GM21723 (cell line): ENCODE results near the gene DEPDC1B.
"Not testable (repeated sequence)": the region's sequence is repeated elsewhere in the genome, so short reads cannot be mapped to it uniquely, and the experiment has no call there.

Experiments
- ATAC-seq: cut with Tn5 transposase; IDR thresholded peaks from one replicate; pipeline ENCODE4 v1.9.1; 2021; ENCODE audit warnings: mild to moderate bottlenecking, moderate library complexity; ENCODE audit not compliant: unreplicated experiment

DEPDC1B gene

GRCh38 chr5:60699288-60699608 lies 718 bp downstream of the DEPDC1B start:
- no peak for ATAC-seq

- ATAC-seq, result no peak
Measured at GRCh38 chr5:60698336-60698735, 1.6 kb downstream of the DEPDC1B start.

GRCh38 chr5:60690326-60690725 lies 9.6 kb downstream of the DEPDC1B start:
- ATAC-seq, result no peak

GRCh38 chr5:60688980-60689379 lies 11.0 kb downstream of the DEPDC1B start:
- no peak for ATAC-seq

GRCh38 chr5:60687927-60688720 lies 11.8 kb downstream of the DEPDC1B start:
- peak; percentile 96 for ATAC-seq

- ATAC-seq, result no peak
Measured at GRCh38 chr5:60686157-60686556, 13.8 kb downstream of the DEPDC1B start.

GRCh38 chr5:60685700-60686099 lies 14.3 kb downstream of the DEPDC1B start:
- no peak for ATAC-seq

GRCh38 chr5:60685028-60685427 lies 14.9 kb downstream of the DEPDC1B start:
- no peak for ATAC-seq

- ATAC-seq, result not testable (repeated sequence)
Measured at GRCh38 chr5:60682007-60682406, 18.0 kb downstream of the DEPDC1B start.

- ATAC-seq, result no peak
Measured at GRCh38 chr5:60679816-60680215, 20.1 kb downstream of the DEPDC1B start.

GRCh38 chr5:60677850-60678664 lies 21.9 kb downstream of the DEPDC1B start:
- ATAC-seq, result peak; percentile 79

GRCh38 chr5:60675286-60675685 lies 24.7 kb downstream of the DEPDC1B start:
- ATAC-seq, result no peak

GRCh38 chr5:60674251-60675069 lies 25.5 kb downstream of the DEPDC1B start:
- ATAC-seq, result no peak

- ATAC-seq, result no peak
Measured at GRCh38 chr5:60673334-60673733, 26.6 kb downstream of the DEPDC1B start.

GRCh38 chr5:60672693-60673264 lies 27.2 kb downstream of the DEPDC1B start:
- no peak for ATAC-seq

GRCh38 chr5:60671899-60672692 lies 27.9 kb downstream of the DEPDC1B start:
- no peak for ATAC-seq

GRCh38 chr5:60670749-60671148 lies 29.2 kb downstream of the DEPDC1B start:
- ATAC-seq, result no peak

- no peak for ATAC-seq
Measured at GRCh38 chr5:60668686-60669304, 31.2 kb downstream of the DEPDC1B start.

- no peak for ATAC-seq
Measured at GRCh38 chr5:60651872-60652620, 47.9 kb downstream of the DEPDC1B start.
